A549 (cell line): Measurements from ENCODE around the gene CPEB2. TPM values are rescaled to one million over a fixed set of nuclear protein-coding genes. Genes with fewer than 3 reads are reported as not detected.

ENCODE experiments used
- ATAC-seq, 2 experiments: fragments of 200-7000 bp in 1 of 2; fragments of >200 bp in 1 of 2; cut with Nextera tagmentation in 1 of 2; cut with Tn5 transposase in 1 of 2; 3 replicates each; pipeline versions ENCODE4 v1.8.0 to v1.9.1; 2018 to 2020; ENCODE audit warnings: mild to moderate bottlenecking in 1 of 2, moderate library complexity in 1 of 2
- CTCF ChIA-PET: fragments of 300-600 bp; sonication (Branson Sonifier 250); formaldehyde crosslinking; extraction: SDS; loops from one replicate; lab custom pipeline; 2021; ENCODE audit warnings: antibody characterized with exemption, inconsistent platforms; lab: Yijun Ruan, JAX
- POLR2A ChIA-PET: fragments of 350-600 bp; formaldehyde crosslinking; extraction: SDS; loops from one replicate; lab custom pipeline; 2021; ENCODE audit warnings: antibody characterized with exemption, inconsistent platforms; lab: Yijun Ruan, JAX
- DNase-seq, 2 experiments: peaks; one replicate each; pipeline versions ENCODE4 v3.0.0 to v3.0.0-alpha.2; 2011 to 2016; ENCODE audit warnings: low read depth in 1 of 2, low spot score in 1 of 2
- FAIRE-seq: peaks from 2 replicates; lab custom pipeline; 2011; peaks lifted over from hg19 to GRCh38; lab: Jason Lieb, UNC
- H3K27ac ChIP-seq, 2 experiments: fragments of >200 bp; sonication (Bioruptor Twin); formaldehyde crosslinking; 3 replicates each; pipeline ENCODE4 v1.5.1; 2016 to 2017
- H3K4me1 ChIP-seq: fragments of >200 bp; sonication (Bioruptor Twin); formaldehyde crosslinking; 3 replicates; pipeline ENCODE4 v1.6.1; 2016
- H3K4me2 ChIP-seq: fragments of >200 bp; sonication (Bioruptor Twin); formaldehyde crosslinking; 3 replicates; pipeline ENCODE4 v1.6.1; 2016
- H3K4me3 ChIP-seq: fragments of >200 bp; sonication (Bioruptor Twin); formaldehyde crosslinking; 3 replicates; pipeline ENCODE4 v1.5.1; 2016
- H3K9me3 ChIP-seq: fragments of >200 bp; sonication (Bioruptor Twin); formaldehyde crosslinking; 3 replicates; pipeline ENCODE4 v1.6.1; 2016
- CBX8 ChIP-seq: fragments of 200-600 bp; sonication (generic); IDR thresholded peaks from 2 replicates; pipeline ENCODE4 v1.6.1; 2016
- CEBPB ChIP-seq, 2 experiments: fragments of >200 bp in 1 of 2; sonication (Bioruptor Twin) in 1 of 2; formaldehyde crosslinking in 1 of 2; IDR thresholded peaks; 2 replicates each; pipeline ENCODE4 v1.6.1; 2012 to 2016
- CHD2 ChIP-seq: fragments of 150-350 bp; IDR thresholded peaks from 2 replicates; pipeline ENCODE4 v1.6.1; 2014; ENCODE audit warnings: low read length; ENCODE audit not compliant: partially characterized antibody
- CHD4 ChIP-seq: fragments of 200-600 bp; sonication (generic); IDR thresholded peaks from 2 replicates; pipeline ENCODE4 v1.6.1; 2016; ENCODE audit warnings: antibody characterized with exemption, mild to moderate bottlenecking, borderline replicate concordance
- EHMT2 ChIP-seq: fragments of 200-600 bp; sonication (generic); IDR thresholded peaks from 2 replicates; pipeline ENCODE4 v1.6.1; 2016; ENCODE audit warnings: antibody characterized with exemption, low read depth, mild to moderate bottlenecking, moderate library complexity
- EP300 ChIP-seq, 2 experiments: fragments of >200 bp; sonication (Bioruptor Twin); formaldehyde crosslinking; IDR thresholded peaks; 2 replicates in 1 of 2; 3 replicates in 1 of 2; pipeline ENCODE4 v1.6.1; 2016 to 2017
- GATA3 ChIP-seq: IDR thresholded peaks from 2 replicates; pipeline ENCODE4 v1.6.1; 2012; ENCODE audit warnings: borderline replicate concordance
- HDAC2 ChIP-seq: fragments of 200-600 bp; sonication (generic); IDR thresholded peaks from 2 replicates; pipeline ENCODE4 v1.6.1; 2016
- HOXB5 ChIP-seq: fragments of 250-450 bp; sonication (Bioruptor Pico); IDR thresholded peaks from 2 replicates; pipeline ENCODE4 v1.5.0; 2020; ENCODE audit warnings: mild to moderate bottlenecking, moderate library complexity
- JUN ChIP-seq, 2 experiments: fragments of >200 bp; sonication (Bioruptor Twin); formaldehyde crosslinking; IDR thresholded peaks; 2 replicates in 1 of 2; 3 replicates in 1 of 2; pipeline ENCODE4 v1.6.1; 2016 to 2017
- MAFK ChIP-seq: fragments of 450-650 bp; IDR thresholded peaks from 2 replicates; pipeline ENCODE4 v1.6.1; 2014; ENCODE audit not compliant: partially characterized antibody
- MAZ ChIP-seq: fragments of 150-350 bp; IDR thresholded peaks from 2 replicates; pipeline ENCODE4 v1.6.1; 2014; ENCODE audit warnings: antibody characterized with exemption, low read depth, low read length, borderline replicate concordance
- MYC ChIP-seq: IDR thresholded peaks from 2 replicates; pipeline ENCODE4 v1.6.1; 2012; ENCODE audit warnings: mild to moderate bottlenecking, inconsistent platforms, low read length, improper control_type of control experiment, borderline replicate concordance
- NFE2L2 ChIP-seq: fragments of 150-350 bp; conservative IDR thresholded peaks from 2 replicates; pipeline ENCODE4 v1.6.1; 2014; ENCODE audit warnings: low read length
- NPAS2 ChIP-seq: fragments of 250-450 bp; sonication (Bioruptor Pico); IDR thresholded peaks from 2 replicates; pipeline ENCODE4 v1.8.0; 2022; ENCODE audit warnings: mild to moderate bottlenecking, moderate library complexity, borderline replicate concordance
- POLR2A ChIP-seq: IDR thresholded peaks from 2 replicates; pipeline ENCODE4 v1.6.1; 2012; ENCODE audit warnings: mild to moderate bottlenecking, low read length
- RARB ChIP-seq: fragments of 250-450 bp; sonication (Bioruptor Pico); IDR thresholded peaks from 2 replicates; pipeline ENCODE4 v1.8.0; 2021; ENCODE audit warnings: mild to moderate bottlenecking, moderate library complexity
- RCOR1 ChIP-seq: fragments of 150-350 bp; IDR thresholded peaks from 2 replicates; pipeline ENCODE4 v1.6.1; 2014; ENCODE audit warnings: antibody characterized with exemption, low read length, low read depth
- RFX5 ChIP-seq: fragments of 450-650 bp; IDR thresholded peaks from 2 replicates; pipeline ENCODE4 v1.7.1; 2014; ENCODE audit warnings: antibody characterized with exemption, mild to moderate bottlenecking, moderate library complexity
- SREBF2 ChIP-seq: fragments of 450-650 bp; IDR thresholded peaks from 2 replicates; pipeline ENCODE4 v1.6.1; 2014; ENCODE audit warnings: mild to moderate bottlenecking, moderate library complexity
- TFCP2L1 ChIP-seq: fragments of 250-450 bp; sonication (Bioruptor Pico); IDR thresholded peaks from 2 replicates; pipeline ENCODE4 v1.5.0; 2021; ENCODE audit warnings: mild to moderate bottlenecking
- ZC3H11A ChIP-seq: fragments of 450-650 bp; IDR thresholded peaks from 2 replicates; pipeline ENCODE4 v1.6.1; 2014; ENCODE audit warnings: antibody characterized with exemption, mild to moderate bottlenecking
- ZFP36 ChIP-seq: fragments of 450-650 bp; IDR thresholded peaks from 2 replicates; pipeline ENCODE4 v1.6.1; 2014; ENCODE audit warnings: borderline replicate concordance; ENCODE audit not compliant: partially characterized antibody
- ZNF302 ChIP-seq: fragments of 250-450 bp; sonication (Bioruptor Pico); IDR thresholded peaks from 2 replicates; pipeline ENCODE4 v1.9.0; 2021; ENCODE audit warnings: inconsistent platforms, mild to moderate bottlenecking, moderate library complexity
- WGBS: methylation state at CpG from one replicate; pipeline ENCODE4 v1.1.6; 2017; ENCODE audit errors: missing lambda C conversion rate; 5-methylcytosine and 5-hydroxymethylcytosine counted together
- polyA plus RNA-seq, 4 experiments: library from polyadenylated mRNA; depleted of rRNA in 3 of 4; stranded (reverse); fragments of >200 nt; fragmentation: RNase III in 1 of 4; extraction: RNeasy Plus Mini Kit Qiagen cat#74134 plus additional on column Dnase treatment in 1 of 4; gene quantifications; 2 replicates in 3 of 4; 3 replicates in 1 of 4; pipeline ENCODE4 v1.2.3, GENCODE V29; 2011 to 2017
- TF ChIP-seq, protein P1 (sequence below): IDR thresholded peaks from 2 replicates; pipeline ENCODE4 v1.6.1; 2012
- TF ChIP-seq, protein P2 (sequence below): fragments of >200 bp; sonication (Bioruptor Twin); formaldehyde crosslinking; IDR thresholded peaks from 2 replicates; pipeline ENCODE4 v1.6.1; 2016
- TF ChIP-seq, protein P3 (sequence below): fragments of 250-450 bp; sonication (Bioruptor Pico); IDR thresholded peaks from 2 replicates; pipeline ENCODE4 v1.5.0; 2021; ENCODE audit warnings: mild to moderate bottlenecking, moderate library complexity, borderline replicate concordance
- TF ChIP-seq, protein P4 (sequence below): fragments of 250-450 bp; sonication (Bioruptor Pico); IDR thresholded peaks from 2 replicates; pipeline ENCODE4 v1.5.0; 2020; ENCODE audit warnings: low read depth, mild to moderate bottlenecking, moderate library complexity
- TF ChIP-seq, protein P5 (sequence below): fragments of 450-650 bp; IDR thresholded peaks from 2 replicates; pipeline ENCODE4 v1.6.1; 2014; ENCODE audit warnings: antibody characterized with exemption

Gene CPEB2
- polyA plus RNA-seq, 2 of the 4 experiments (the other 2 are of a cell fraction) = 16.2 to 16.8 TPM

DNA sequence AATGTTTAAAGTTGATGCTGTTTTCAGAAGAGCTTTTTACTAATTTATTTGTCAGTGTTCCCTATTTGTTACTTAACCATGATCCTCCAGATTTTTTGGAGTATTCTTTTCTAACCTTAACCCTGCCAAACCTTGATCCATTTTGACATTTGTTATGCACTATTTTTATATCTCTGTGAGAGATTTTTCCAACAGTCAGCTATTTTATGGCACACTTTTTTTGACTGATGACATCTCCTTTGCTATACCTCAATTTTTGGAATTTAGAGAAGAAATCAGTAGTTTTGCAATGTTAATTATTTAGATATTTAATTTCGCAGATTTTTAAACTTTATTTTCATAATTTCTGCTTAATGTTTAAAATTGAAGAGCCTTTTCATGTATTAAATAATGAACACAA, 66.0 kb downstream of the CPEB2 start:
- H3K9me3 ChIP-seq = no peaks in the 10 kb centered on the region
- ATAC-seq (no peak), FAIRE-seq (no peak), DNase-seq (no peak)
- WGBS = 90% methylated on average over 1 of the region's 1 CpG
- H3K4me1 ChIP-seq = no peaks in the 10 kb centered on the region
- POLR2A ChIA-PET = interaction anchor here (0.5 kb wide), 1 partner anchor 9 kb away, joined by 4 read pairs; no protein-coding TSS in a partner anchor
- no peak overlapping the region for H3K4me3 ChIP-seq
- peak; percentile 57 for TF ChIP-seq MAFK
- no peak for TF ChIP-seq ZNF302 (CRISPR knock-in tag)
- CTCF ChIA-PET = no interaction called here
- H3K27ac ChIP-seq = no peak overlapping the region
- H3K4me2 ChIP-seq = no peak overlapping the region

DNA sequence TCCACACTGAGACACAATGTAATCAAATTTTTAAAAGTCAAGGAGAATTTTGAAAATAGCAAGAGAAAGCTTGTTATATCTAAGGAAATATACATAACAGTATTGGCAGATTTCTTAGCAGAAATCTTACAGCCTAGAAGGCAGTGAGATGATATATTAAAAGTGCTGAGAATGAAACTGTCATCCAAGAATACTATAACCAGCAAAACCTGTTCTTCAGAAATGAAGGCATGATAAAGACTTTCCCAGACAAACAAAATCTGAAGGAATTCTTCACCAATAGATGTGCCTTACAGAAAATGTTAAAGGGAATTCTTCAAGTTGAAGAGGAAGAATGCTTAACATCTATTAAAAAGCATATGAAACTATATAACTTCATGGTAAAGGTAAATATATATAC, 73.6 kb downstream of the CPEB2 start:
- Histone ChIP-seq H3K4me3 (no peak overlapping the region), H3K27ac (no peak overlapping the region), H3K9me3 (0 out of 3 replicates have a peak, but pooled peaks cover 4% of the 10 kb centered on the region), H3K4me2 (no peak overlapping the region), H3K4me1 (0 out of 3 replicates have a peak, but pooled peaks cover 2% of the 10 kb centered on the region)
- no peak for ATAC-seq
- POLR2A ChIA-PET = no interaction called here
- CTCF ChIA-PET = no interaction called here
- no peak for DNase-seq
- no peak for FAIRE-seq
- no peak for TF ChIP-seq CBX8
- TF ChIP-seq, protein P1, sequence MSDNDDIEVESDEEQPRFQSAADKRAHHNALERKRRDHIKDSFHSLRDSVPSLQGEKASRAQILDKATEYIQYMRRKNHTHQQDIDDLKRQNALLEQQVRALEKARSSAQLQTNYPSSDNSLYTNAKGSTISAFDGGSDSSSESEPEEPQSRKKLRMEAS = no peak
- no peak for TF ChIP-seq NPAS2 (CRISPR knock-in tag)
- TF ChIP-seq MAZ = no peak
- no peak for TF ChIP-seq ZFP36
- no peak for TF ChIP-seq MYC
- TF ChIP-seq, protein P2, sequence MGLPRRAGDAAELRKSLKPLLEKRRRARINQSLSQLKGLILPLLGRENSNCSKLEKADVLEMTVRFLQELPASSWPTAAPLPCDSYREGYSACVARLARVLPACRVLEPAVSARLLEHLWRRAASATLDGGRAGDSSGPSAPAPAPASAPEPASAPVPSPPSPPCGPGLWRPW = no peak
- no peak for TF ChIP-seq CHD4
- no peak for TF ChIP-seq GATA3
- no peak for TF ChIP-seq HDAC2
- no peak for TF ChIP-seq TFCP2L1 (CRISPR knock-in tag)
- TF ChIP-seq, protein P3, sequence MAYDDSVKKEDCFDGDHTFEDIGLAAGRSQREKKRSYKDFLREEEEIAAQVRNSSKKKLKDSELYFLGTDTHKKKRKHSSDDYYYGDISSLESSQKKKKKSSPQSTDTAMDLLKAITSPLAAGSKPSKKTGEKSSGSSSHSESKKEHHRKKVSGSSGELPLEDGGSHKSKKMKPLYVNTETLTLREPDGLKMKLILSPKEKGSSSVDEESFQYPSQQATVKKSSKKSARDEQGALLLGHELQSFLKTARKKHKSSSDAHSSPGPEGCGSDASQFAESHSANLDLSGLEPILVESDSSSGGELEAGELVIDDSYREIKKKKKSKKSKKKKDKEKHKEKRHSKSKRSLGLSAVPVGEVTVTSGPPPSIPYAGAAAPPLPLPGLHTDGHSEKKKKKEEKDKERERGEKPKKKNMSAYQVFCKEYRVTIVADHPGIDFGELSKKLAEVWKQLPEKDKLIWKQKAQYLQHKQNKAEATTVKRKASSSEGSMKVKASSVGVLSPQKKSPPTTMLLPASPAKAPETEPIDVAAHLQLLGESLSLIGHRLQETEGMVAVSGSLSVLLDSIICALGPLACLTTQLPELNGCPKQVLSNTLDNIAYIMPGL (CRISPR knock-in tag) = no peak
- no peak for TF ChIP-seq EP300 (IDR thresholded peaks at IDR 0.05)
- TF ChIP-seq RARB (CRISPR knock-in tag) = no peak
- TF ChIP-seq, protein P4, sequence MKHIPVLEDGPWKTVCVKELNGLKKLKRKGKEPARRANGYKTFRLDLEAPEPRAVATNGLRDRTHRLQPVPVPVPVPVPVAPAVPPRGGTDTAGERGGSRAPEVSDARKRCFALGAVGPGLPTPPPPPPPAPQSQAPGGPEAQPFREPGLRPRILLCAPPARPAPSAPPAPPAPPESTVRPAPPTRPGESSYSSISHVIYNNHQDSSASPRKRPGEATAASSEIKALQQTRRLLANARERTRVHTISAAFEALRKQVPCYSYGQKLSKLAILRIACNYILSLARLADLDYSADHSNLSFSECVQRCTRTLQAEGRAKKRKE (CRISPR knock-in tag) = no peak
- TF ChIP-seq MAFK = no peak
- TF ChIP-seq, all 56 proteins: peak for 0

DNA sequence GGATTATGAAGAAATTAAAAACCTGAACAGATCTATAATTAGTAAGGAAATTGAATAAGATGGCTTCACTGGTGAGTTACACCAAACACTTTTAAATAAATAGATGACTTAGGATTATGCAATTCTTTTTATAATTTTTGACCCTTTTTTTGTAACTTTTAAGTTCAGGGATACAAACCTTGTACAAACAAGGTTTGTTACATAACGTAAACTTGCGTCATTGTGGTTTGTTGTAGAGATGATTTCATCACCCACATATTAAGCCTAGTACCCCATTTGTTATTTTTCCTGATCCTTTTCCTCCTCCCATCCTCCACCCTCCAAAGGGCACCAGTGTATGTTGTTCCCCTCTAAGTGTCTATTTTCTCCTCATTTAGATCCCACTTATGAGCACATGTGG, 75.7 kb downstream of the CPEB2 start:
- Histone ChIP-seq H3K4me1 (0 out of 3 replicates have a peak, but pooled peaks cover 2% of the 10 kb centered on the region), H3K9me3 (0 out of 3 replicates have a peak, but pooled peaks cover 4% of the 10 kb centered on the region), H3K27ac (0 out of 6 replicates have a peak overlapping the region, but pooled peaks of 1 of the 2 experiments have one; percentile 42), H3K4me3 (no peak overlapping the region), H3K4me2 (0 out of 3 replicates have a peak overlapping the region, but pooled peaks have one; percentile 18)
- ChIA-PET CTCF (no interaction called here), POLR2A (no interaction called here)
- FAIRE-seq (no peak), ATAC-seq (no peak), DNase-seq (peak in 1 of 2 experiments; percentile 36)
- WGBS = 57% methylated on average over 2 of the region's 2 CpGs
- TF ChIP-seq GATA3 (no peak), ZFP36 (no peak), CHD2 (no peak), POLR2A (no peak), RCOR1 (no peak), RFX5 (no peak), NFE2L2 (no peak), JUN (IDR thresholded peaks at IDR 0.05) (no peak), EP300 (IDR thresholded peaks at IDR 0.05) (peak in 1 of 2 experiments; percentile 31; a peak in 1 of 5 replicates), CEBPB (IDR thresholded peaks at IDR 0.05) (peak; percentile 67 to 84), ZC3H11A (no peak), EHMT2 (no peak), HDAC2 (no peak), TFCP2L1 (CRISPR knock-in tag) (no peak), SREBF2 (no peak), HOXB5 (CRISPR knock-in tag) (no peak)
- TF ChIP-seq, protein P5, sequence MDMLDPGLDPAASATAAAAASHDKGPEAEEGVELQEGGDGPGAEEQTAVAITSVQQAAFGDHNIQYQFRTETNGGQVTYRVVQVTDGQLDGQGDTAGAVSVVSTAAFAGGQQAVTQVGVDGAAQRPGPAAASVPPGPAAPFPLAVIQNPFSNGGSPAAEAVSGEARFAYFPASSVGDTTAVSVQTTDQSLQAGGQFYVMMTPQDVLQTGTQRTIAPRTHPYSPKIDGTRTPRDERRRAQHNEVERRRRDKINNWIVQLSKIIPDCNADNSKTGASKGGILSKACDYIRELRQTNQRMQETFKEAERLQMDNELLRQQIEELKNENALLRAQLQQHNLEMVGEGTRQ = no peak
- TF ChIP-seq, protein P3 (CRISPR knock-in tag) = no peak
- TF ChIP-seq, protein P1 = no peak
